ENCODE results near the gene MS4A8. TPM values are rescaled to one million over a fixed set of nuclear protein-coding genes. Genes with fewer than 3 reads are reported as not detected.
"Not testable (repeated sequence)": the region's sequence is repeated elsewhere in the genome, so short reads cannot be mapped to it uniquely, and the experiment has no call there.

Gene MS4A8
- polyA plus RNA-seq, 1 experiment: not detected

DNA sequence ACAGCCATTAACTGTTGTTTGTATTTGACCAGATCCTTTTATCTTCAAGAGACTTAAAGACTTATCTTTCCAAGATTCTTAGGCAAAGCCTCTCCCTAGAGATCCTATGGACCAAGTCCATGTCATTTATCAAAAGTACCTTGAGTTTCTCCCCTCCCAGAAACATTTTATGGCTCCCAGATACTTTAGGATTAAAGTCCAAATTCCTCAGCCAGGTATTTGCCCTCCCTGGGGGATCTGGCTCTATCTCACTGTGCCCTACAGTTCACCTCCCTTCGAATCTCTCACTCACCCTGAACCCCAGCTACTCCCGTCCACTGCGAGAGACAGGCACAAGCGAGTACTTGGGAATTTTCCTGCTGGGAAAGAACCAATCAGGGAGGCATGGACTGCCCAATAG is 11.9 kb downstream of the MS4A8 start:
- CTCF ChIA-PET: no interaction called here
- Histone ChIP-seq H3K27me3 (ENCODE audit: control insufficient read depth, insufficient read depth, low read length) (no peaks in the 10 kb centered on the region), H3K9me3 (ENCODE audit: control insufficient read depth, insufficient read depth, low read length) (no peaks in the 10 kb centered on the region), H3K27ac (ENCODE audit: low read depth, low read length) (no peak overlapping the region), H3K4me3 (ENCODE audit: low read depth, low read length) (no peak overlapping the region)
- no peak for DNase-seq (ENCODE audit: low read depth, low spot score)
- POLR2A ChIA-PET: no interaction called here
- TF ChIP-seq CTCF (IDR thresholded peaks at IDR 0.05; ENCODE audit: low read depth, low read length): no peak

GRCh38 chr11:60713423-60713822 is 14.0 kb downstream of the MS4A8 start:
- H3K4me3 ChIP-seq (ENCODE audit: low read depth, low read length); POLR2A ChIA-PET; DNase-seq (ENCODE audit: low read depth, low spot score); H3K27ac ChIP-seq (ENCODE audit: low read depth, low read length); H3K27me3 ChIP-seq (ENCODE audit: control insufficient read depth, insufficient read depth, low read length); H3K9me3 ChIP-seq (ENCODE audit: control insufficient read depth, insufficient read depth, low read length); CTCF ChIA-PET: not testable (repeated sequence)

DNA sequence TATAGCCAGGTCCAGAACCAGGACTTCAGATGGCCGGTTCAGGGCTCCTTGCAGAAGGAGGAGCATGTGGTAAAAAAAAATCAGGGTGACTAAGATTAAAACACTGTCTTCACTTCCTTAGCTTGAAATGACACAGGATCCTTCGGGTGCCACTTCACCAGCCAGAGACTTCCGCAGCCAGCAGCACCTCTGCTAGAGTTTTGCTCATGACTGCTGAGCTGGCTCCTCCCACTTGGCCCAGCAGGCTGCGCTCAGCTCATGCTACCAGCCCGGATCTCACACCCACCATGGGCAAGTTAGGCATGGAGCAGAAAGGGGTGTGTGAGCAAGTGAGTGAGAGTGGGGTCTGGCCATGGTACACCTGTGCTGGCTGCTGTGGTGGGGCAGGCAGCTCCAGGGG is 18.5 kb downstream of the MS4A8 start:
- no peak for DNase-seq (ENCODE audit: low read depth, low spot score)
- no peak overlapping the region for H3K27ac ChIP-seq (ENCODE audit: low read depth, low read length)
- no peaks in the 10 kb centered on the region; the same call in 1 of the 2 replicates for H3K9me3 ChIP-seq (ENCODE audit: control insufficient read depth, insufficient read depth, low read length)
- ChIA-PET CTCF (no interaction called here), POLR2A (no interaction called here)
- H3K27me3 ChIP-seq (ENCODE audit: control insufficient read depth, insufficient read depth, low read length): no peaks in the 10 kb centered on the region
- no peak for TF ChIP-seq CTCF (IDR thresholded peaks at IDR 0.05; ENCODE audit: low read depth, low read length)
- H3K4me3 ChIP-seq (ENCODE audit: low read depth, low read length): no peak overlapping the region

- H3K4me3 ChIP-seq (ENCODE audit: low read depth, low read length): no peak overlapping the region
- ChIA-PET CTCF (no interaction called here), POLR2A (no interaction called here)
- no peak for TF ChIP-seq CTCF (IDR thresholded peaks at IDR 0.05; ENCODE audit: low read depth, low read length)
- H3K27ac ChIP-seq (ENCODE audit: low read depth, low read length): no peak overlapping the region
- DNase-seq (ENCODE audit: low read depth, low spot score): no peak
- no peaks in the 10 kb centered on the region; the same call in 1 of the 2 replicates for H3K9me3 ChIP-seq (ENCODE audit: control insufficient read depth, insufficient read depth, low read length)
- H3K27me3 ChIP-seq (ENCODE audit: control insufficient read depth, insufficient read depth, low read length): no peaks in the 10 kb centered on the region
Observed at GRCh38 chr11:60718524-60719316, 19.3 kb downstream of the MS4A8 start.

DNA sequence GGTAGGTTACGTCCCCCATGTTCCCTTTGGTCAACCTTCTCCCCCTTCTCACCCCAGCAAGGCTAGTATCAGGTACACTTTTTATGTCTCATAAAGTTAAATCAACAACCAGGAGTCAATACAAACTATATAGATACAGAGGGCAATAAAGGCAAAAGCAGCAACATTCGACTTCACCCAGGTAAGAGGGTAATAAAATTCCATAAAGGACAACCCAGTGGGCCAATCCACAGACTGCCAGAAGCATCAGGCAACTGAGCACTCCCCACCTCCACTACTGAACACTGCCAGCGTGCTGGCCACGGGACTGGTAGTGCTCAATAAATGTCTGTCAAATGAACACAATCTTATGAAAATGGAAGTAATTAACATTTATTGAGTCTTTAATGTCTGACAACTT is 20.0 kb downstream of the MS4A8 start:
- Histone ChIP-seq H3K27ac (ENCODE audit: low read depth, low read length) (no peak overlapping the region), H3K4me3 (ENCODE audit: low read depth, low read length) (no peak overlapping the region), H3K9me3 (ENCODE audit: control insufficient read depth, insufficient read depth, low read length) (no peaks in the 10 kb centered on the region; the same call in 1 of the 2 replicates), H3K27me3 (ENCODE audit: control insufficient read depth, insufficient read depth, low read length) (no peaks in the 10 kb centered on the region)
- DNase-seq (ENCODE audit: low read depth, low spot score): no peak
- TF ChIP-seq CTCF (IDR thresholded peaks at IDR 0.05; ENCODE audit: low read depth, low read length): no peak
- ChIA-PET POLR2A (no interaction called here), CTCF (no interaction called here)

All from AG04450 (cell line).